OCI-LY1 (cell line): ENCODE results near the gene KIAA1586.

ENCODE experiments used
- EZH2 ChIP-seq: fragments of 200-600 bp; sonication (generic), shearing (Covaris generic); IDR thresholded peaks from 2 replicates; pipeline ENCODE4 v1.8.0; 2017; ENCODE audit warnings: borderline replicate concordance, mixed run types, mild to moderate bottlenecking, antibody characterized with exemption, low read length, moderate library complexity, mixed read lengths
- TF ChIP-seq, protein P1 (sequence below): fragments of 200-600 bp; sonication (generic), shearing (Covaris generic); IDR thresholded peaks from 2 replicates; pipeline ENCODE4 v1.5.1; 2017; ENCODE audit warnings: mild to moderate bottlenecking, antibody characterized with exemption, low read length, moderate library complexity, mixed read lengths

DNA sequence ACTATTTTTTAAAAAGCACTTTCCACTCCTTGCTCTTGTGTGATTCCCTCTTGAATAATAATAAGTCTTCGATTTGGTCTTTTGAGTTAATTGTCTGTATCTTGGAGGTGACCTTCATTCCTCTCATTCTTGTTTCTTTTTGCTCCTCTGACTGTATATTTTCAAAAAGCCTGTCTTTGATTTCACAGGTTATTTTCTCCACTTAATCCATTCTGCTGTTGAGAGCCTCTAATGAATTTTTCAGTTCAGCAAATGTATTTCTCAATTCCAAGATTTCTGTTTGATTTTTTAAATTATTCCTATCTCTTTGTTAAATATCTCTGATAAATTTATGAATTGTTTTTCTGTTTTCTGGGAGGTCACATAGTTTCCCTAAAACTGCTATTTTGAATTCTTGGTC lies 21.7 kb upstream of the KIAA1586 start:
- TF ChIP-seq, protein P1, sequence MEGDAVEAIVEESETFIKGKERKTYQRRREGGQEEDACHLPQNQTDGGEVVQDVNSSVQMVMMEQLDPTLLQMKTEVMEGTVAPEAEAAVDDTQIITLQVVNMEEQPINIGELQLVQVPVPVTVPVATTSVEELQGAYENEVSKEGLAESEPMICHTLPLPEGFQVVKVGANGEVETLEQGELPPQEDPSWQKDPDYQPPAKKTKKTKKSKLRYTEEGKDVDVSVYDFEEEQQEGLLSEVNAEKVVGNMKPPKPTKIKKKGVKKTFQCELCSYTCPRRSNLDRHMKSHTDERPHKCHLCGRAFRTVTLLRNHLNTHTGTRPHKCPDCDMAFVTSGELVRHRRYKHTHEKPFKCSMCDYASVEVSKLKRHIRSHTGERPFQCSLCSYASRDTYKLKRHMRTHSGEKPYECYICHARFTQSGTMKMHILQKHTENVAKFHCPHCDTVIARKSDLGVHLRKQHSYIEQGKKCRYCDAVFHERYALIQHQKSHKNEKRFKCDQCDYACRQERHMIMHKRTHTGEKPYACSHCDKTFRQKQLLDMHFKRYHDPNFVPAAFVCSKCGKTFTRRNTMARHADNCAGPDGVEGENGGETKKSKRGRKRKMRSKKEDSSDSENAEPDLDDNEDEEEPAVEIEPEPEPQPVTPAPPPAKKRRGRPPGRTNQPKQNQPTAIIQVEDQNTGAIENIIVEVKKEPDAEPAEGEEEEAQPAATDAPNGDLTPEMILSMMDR, result no peak
- no peak for TF ChIP-seq EZH2
